H9 (cell line): ENCODE data around the gene PDZRN4. TPM values are rescaled to one million over a fixed set of nuclear protein-coding genes. Genes with fewer than 3 reads are reported as not detected.

Source experiments
- DNase-seq: peaks from one replicate; pipeline ENCODE4 v3.0.0-alpha.2; 2017
- H2AFZ ChIP-seq: one replicate; pipeline ENCODE4 v1.6.1; 2013; ENCODE audit warnings: mild to moderate bottlenecking, low read length, control low read depth, moderate library complexity
- H2AK5ac ChIP-seq: 2 replicates; pipeline ENCODE4 v1.6.1; 2013; ENCODE audit warnings: low read length, control low read depth, mixed read lengths; ENCODE audit not compliant: insufficient read length
- H2BK120ac ChIP-seq: one replicate; pipeline ENCODE4 v1.6.1; 2013; ENCODE audit warnings: low read depth, mild to moderate bottlenecking, low read length, control low read depth, inconsistent platforms; ENCODE audit not compliant: poor library complexity, severe bottlenecking
- H2BK12ac ChIP-seq: 2 replicates; pipeline ENCODE4 v1.6.1; 2013; ENCODE audit warnings: low read length, control low read depth, mixed read lengths, low read depth; ENCODE audit not compliant: insufficient read length
- H2BK15ac ChIP-seq: 2 replicates; pipeline ENCODE4 v1.6.1; 2013; ENCODE audit warnings: low read depth, low read length, control low read depth
- H2BK20ac ChIP-seq: one replicate; pipeline ENCODE4 v1.6.1; 2013; ENCODE audit warnings: low read depth, mild to moderate bottlenecking, low read length, control low read depth, inconsistent platforms; ENCODE audit not compliant: poor library complexity, severe bottlenecking
- H2BK5ac ChIP-seq: 2 replicates; pipeline ENCODE4 v1.6.1; 2013; ENCODE audit warnings: low read length, control low read depth, mixed read lengths; ENCODE audit not compliant: insufficient read length
- H3K14ac ChIP-seq: 2 replicates; pipeline ENCODE4 v1.6.1; 2013; ENCODE audit warnings: low read length, control low read depth; ENCODE audit not compliant: insufficient read depth
- H3K18ac ChIP-seq: 2 replicates; pipeline ENCODE4 v1.6.1; 2013; ENCODE audit warnings: low read depth, mild to moderate bottlenecking, mixed read lengths, low read length, control low read depth; ENCODE audit not compliant: insufficient read length
- H3K23ac ChIP-seq: 2 replicates; pipeline ENCODE4 v1.6.1; 2013; ENCODE audit warnings: low read length, control low read depth, mixed read lengths, low read depth; ENCODE audit not compliant: insufficient read length
- H3K23me2 ChIP-seq: 2 replicates; pipeline ENCODE4 v1.6.1; 2013; ENCODE audit warnings: low read depth, mild to moderate bottlenecking, mixed read lengths, low read length, control low read depth; ENCODE audit not compliant: insufficient read length, poor library complexity, severe bottlenecking
- H3K27ac ChIP-seq: 2 replicates; pipeline ENCODE4 v1.5.1; 2013; ENCODE audit warnings: low read length, control low read depth, mixed read lengths, low read depth; ENCODE audit not compliant: insufficient read length
- H3K27me3 ChIP-seq: 2 replicates; pipeline ENCODE4 v1.6.1; 2013; ENCODE audit warnings: low read length, control low read depth, inconsistent platforms; ENCODE audit not compliant: insufficient read depth
- H3K4ac ChIP-seq: 2 replicates; pipeline ENCODE4 v1.6.1; 2013; ENCODE audit warnings: low read depth, mild to moderate bottlenecking, control low read depth, inconsistent platforms, low read length, moderate library complexity
- H3K4me1 ChIP-seq: 2 replicates; pipeline ENCODE4 v1.6.1; 2013; ENCODE audit warnings: low read length, control low read depth, inconsistent platforms; ENCODE audit not compliant: insufficient read depth
- H3K4me2 ChIP-seq: 2 replicates; pipeline ENCODE4 v1.6.1; 2013; ENCODE audit warnings: low read length, control low read depth, mixed read lengths; ENCODE audit not compliant: insufficient read length, insufficient read depth
- H3K56ac ChIP-seq: 2 replicates; pipeline ENCODE4 v1.6.1; 2013; ENCODE audit warnings: low read depth, mild to moderate bottlenecking, mixed read lengths, low read length, control low read depth; ENCODE audit not compliant: insufficient read length
- H3K79me1 ChIP-seq: 2 replicates; pipeline ENCODE4 v1.6.1; 2013; ENCODE audit warnings: low read depth, mild to moderate bottlenecking, moderate library complexity, low read length, control low read depth, inconsistent platforms; ENCODE audit not compliant: insufficient read depth, poor library complexity, severe bottlenecking
- H3K79me2 ChIP-seq: 2 replicates; pipeline ENCODE4 v1.6.1; 2013; ENCODE audit warnings: low read length, control low read depth, inconsistent platforms; ENCODE audit not compliant: insufficient read depth
- H3K9ac ChIP-seq: 2 replicates; pipeline ENCODE4 v1.6.1; 2013; ENCODE audit warnings: low read length, control low read depth, mixed read lengths; ENCODE audit not compliant: insufficient read length; ENCODE audit errors: extremely low read depth
- H3K9me3 ChIP-seq: one replicate; pipeline ENCODE4 v1.6.1; 2013; ENCODE audit warnings: low read depth, low read length, inconsistent platforms; ENCODE audit not compliant: control insufficient read depth
- H3T11ph ChIP-seq: one replicate; pipeline ENCODE4 v1.6.1; 2013; ENCODE audit warnings: mild to moderate bottlenecking, low read length, control low read depth, inconsistent platforms
- H4K20me1 ChIP-seq: one replicate; pipeline ENCODE4 v1.6.1; 2013; ENCODE audit not compliant: control insufficient read depth, insufficient read length, insufficient read depth
- H4K5ac ChIP-seq: 2 replicates; pipeline ENCODE4 v1.6.1; 2013; ENCODE audit warnings: low read depth, mild to moderate bottlenecking, mixed read lengths, low read length, control low read depth; ENCODE audit not compliant: insufficient read length
- H4K8ac ChIP-seq: replicated peaks from 2 replicates; pipeline ENCODE4 v1.6.1; 2013; ENCODE audit warnings: low read length, control low read depth, mixed read lengths, low read depth; ENCODE audit not compliant: insufficient read length
- H4K91ac ChIP-seq: 2 replicates; pipeline ENCODE4 v1.6.1; 2013; ENCODE audit warnings: low read depth, mild to moderate bottlenecking, moderate library complexity, mixed read lengths, low read length, control low read depth; ENCODE audit not compliant: insufficient read length
- H3K27ac Mint-ChIP-seq, 3 experiments: 2 replicates in 2 of 3; 3 replicates in 1 of 3; pipeline ENCODE4 v1.8.0; 2020 to 2021; ENCODE audit warnings: mixed read lengths in 3 of 3, mild to moderate bottlenecking in 1 of 3, moderate library complexity in 1 of 3
- H3K27me3 Mint-ChIP-seq: 2 replicates; pipeline ENCODE4 v1.8.0; 2021; ENCODE audit warnings: low read depth, mild to moderate bottlenecking, moderate library complexity, mixed read lengths
- H3K36me3 Mint-ChIP-seq, 3 experiments: 2 replicates in 2 of 3; 3 replicates in 1 of 3; pipeline ENCODE4 v1.8.0; 2020 to 2021; ENCODE audit warnings: low read depth in 3 of 3, mixed read lengths in 3 of 3; ENCODE audit not compliant: insufficient read depth in 1 of 3
- H3K4me1 Mint-ChIP-seq, 2 experiments: 2 replicates each; pipeline ENCODE4 v1.8.0; 2020; ENCODE audit warnings: mixed read lengths in 2 of 2
- H3K4me3 Mint-ChIP-seq, 2 experiments: 2 replicates in 1 of 2; 3 replicates in 1 of 2; pipeline ENCODE4 v1.8.0; 2020 to 2021; ENCODE audit warnings: mild to moderate bottlenecking in 2 of 2, mixed read lengths in 2 of 2, moderate library complexity in 1 of 2
- H3K9me3 Mint-ChIP-seq, 2 experiments: 2 replicates in 1 of 2; 3 replicates in 1 of 2; pipeline ENCODE4 v1.8.0; 2020; ENCODE audit warnings: mild to moderate bottlenecking in 2 of 2, mixed read lengths in 2 of 2, moderate library complexity in 1 of 2
- CTCF ChIP-seq: fragments of 200-600 bp; sonication (generic); conservative IDR thresholded peaks from 3 replicates; pipeline ENCODE4 v1.8.0; 2021; ENCODE audit warnings: antibody characterized with exemption, mild to moderate bottlenecking
- WGBS: extraction: QIAGEN DNeasy Blood & Tissue Kit; methylation state at CpG from one replicate; pipeline ENCODE4 v1.1.7; 2013; ENCODE audit warnings: missing lambda C conversion rate, low lambda C conversion rate, mixed read lengths; ENCODE audit not compliant: insufficient read length; ENCODE audit errors: extremely low coverage; 5-methylcytosine and 5-hydroxymethylcytosine counted together
- total RNA-seq: library from RNA; stranded (reverse); gene quantifications from 2 replicates; pipeline ENCODE4 v1.2.1, GENCODE V29; 2021

Gene PDZRN4
- total RNA-seq, 1 experiment from 2014 or later = not detected

GRCh38 chr12:41585784-41586183 is 397.7 kb downstream of the PDZRN4 start:
- peaks cover 0 to 1% (median 0%) of the 10 kb centered on the region in 3 experiments; a peak in 3 of 7 replicates for H3K36me3 Mint-ChIP-seq
- TF ChIP-seq CTCF = no peak

More at GRCh38 chr12:41585784-41586183, 397.7 kb downstream of the PDZRN4 start:
- no peak overlapping the region for H2BK5ac ChIP-seq
- H3K27me3 Mint-ChIP-seq = no peaks in the 10 kb centered on the region
- H3K18ac ChIP-seq = no peak overlapping the region
- no peak overlapping the region for H4K8ac ChIP-seq
- H3K27ac ChIP-seq = no peak overlapping the region
- no peak overlapping the region for H3K27ac Mint-ChIP-seq
- no peak overlapping the region for H2AK5ac ChIP-seq
- no peak overlapping the region for H3K23ac ChIP-seq
- no CpG with 5 or more reads among the region's 3 CpGs for WGBS
- H3K4me3 Mint-ChIP-seq = no peak overlapping the region
- no peak overlapping the region for H2BK15ac ChIP-seq
- no peaks in the 10 kb centered on the region for H3K79me2 ChIP-seq
- no peaks in the 10 kb centered on the region for H3K27me3 ChIP-seq
- no peaks in the 10 kb centered on the region for H3K23me2 ChIP-seq
- no peak overlapping the region for H3K9ac ChIP-seq
- DNase-seq = no peak
- no peak overlapping the region for H2BK20ac ChIP-seq
- H3K4me2 ChIP-seq = no peak overlapping the region
- H3K4ac ChIP-seq = no peak overlapping the region
- H2BK120ac ChIP-seq = no peak overlapping the region
- H3K4me1 Mint-ChIP-seq = no peaks in the 10 kb centered on the region
- H3K9me3 ChIP-seq = no peaks in the 10 kb centered on the region
- H3T11ph ChIP-seq = no peak overlapping the region
- H2AFZ ChIP-seq = no peak overlapping the region
- no peak overlapping the region for H4K5ac ChIP-seq
- H3K56ac ChIP-seq = no peak overlapping the region
- H3K79me1 ChIP-seq = no peaks in the 10 kb centered on the region
- H3K9me3 Mint-ChIP-seq = peaks cover 0 to 1% of the 10 kb centered on the region in 2 experiments; a peak in 1 of 5 replicates
- H3K4me1 ChIP-seq = no peaks in the 10 kb centered on the region; the same call in 1 of the 2 replicates
- no peak overlapping the region for H4K91ac ChIP-seq
- H4K20me1 ChIP-seq = no peaks in the 10 kb centered on the region
- no peak overlapping the region for H2BK12ac ChIP-seq
- no peak overlapping the region for H3K14ac ChIP-seq
